Mesothelial cell of epicardium (in vitro differentiated cells): ENCODE measurements around the gene UBE4A. TPM values are rescaled to one million over a fixed set of nuclear protein-coding genes. Genes with fewer than 3 reads are reported as not detected.

ENCODE experiments used
- DNase-seq, 2 experiments: peaks; one replicate each; pipeline ENCODE4 v3.0.0; 2021; ENCODE audit warnings: low spot score in 2 of 2; ENCODE audit not compliant: unreplicated experiment in 2 of 2
- H3K27ac Mint-ChIP-seq: 2 replicates; pipeline ENCODE4 v1.8.0; 2021; ENCODE audit warnings: mixed read lengths
- H3K27me3 Mint-ChIP-seq: 2 replicates; pipeline ENCODE4 v1.8.0; 2021; ENCODE audit warnings: low read depth, mixed read lengths
- H3K36me3 Mint-ChIP-seq: 2 replicates; pipeline ENCODE4 v1.8.0; 2021; ENCODE audit warnings: mixed read lengths
- H3K4me1 Mint-ChIP-seq: 2 replicates; pipeline ENCODE4 v1.8.0; 2021; ENCODE audit warnings: mixed read lengths
- H3K4me3 Mint-ChIP-seq: 2 replicates; pipeline ENCODE4 v1.8.0; 2021; ENCODE audit warnings: mild to moderate bottlenecking, moderate library complexity, mixed read lengths
- H3K9me3 Mint-ChIP-seq: 2 replicates; pipeline ENCODE4 v1.8.0; 2021; ENCODE audit warnings: mixed read lengths
- total RNA-seq: library from RNA; stranded (reverse); gene quantifications from 3 replicates; pipeline ENCODE4 v1.2.1, GENCODE V29; 2021
- TF ChIP-seq, protein P1 (sequence below): fragments of 200-600 bp; sonication (generic); IDR thresholded peaks from one replicate; pipeline ENCODE4 v1.5.0; 2021; ENCODE audit warnings: antibody characterized with exemption; ENCODE audit not compliant: unreplicated experiment

Gene UBE4A
- total RNA-seq, 1 donor from 2014 or later, result 40.5 TPM

DNA sequence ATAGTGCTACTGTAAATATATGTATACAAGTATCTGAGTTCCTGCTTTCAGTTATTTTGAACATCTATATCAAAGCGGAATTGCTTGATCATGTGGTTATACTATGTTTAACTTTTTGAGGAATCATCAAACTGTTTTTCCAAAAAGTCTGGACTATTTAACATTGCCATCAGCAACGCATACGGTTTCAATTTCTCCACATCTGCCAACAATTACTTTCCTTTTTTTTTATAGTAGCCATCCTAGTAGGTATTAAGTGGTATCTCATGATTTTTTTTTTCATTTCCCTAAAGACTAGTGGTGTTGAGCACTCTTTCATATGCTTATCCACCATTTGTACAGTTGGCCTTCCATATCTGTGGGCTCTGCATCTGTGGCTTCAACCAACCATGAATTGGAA, 1.3 kb upstream of the UBE4A start:
- H3K9me3 Mint-ChIP-seq, result no peaks in the 10 kb centered on the region
- peaks cover 14% of the 10 kb centered on the region for H3K27me3 Mint-ChIP-seq
- TF ChIP-seq, protein P1, sequence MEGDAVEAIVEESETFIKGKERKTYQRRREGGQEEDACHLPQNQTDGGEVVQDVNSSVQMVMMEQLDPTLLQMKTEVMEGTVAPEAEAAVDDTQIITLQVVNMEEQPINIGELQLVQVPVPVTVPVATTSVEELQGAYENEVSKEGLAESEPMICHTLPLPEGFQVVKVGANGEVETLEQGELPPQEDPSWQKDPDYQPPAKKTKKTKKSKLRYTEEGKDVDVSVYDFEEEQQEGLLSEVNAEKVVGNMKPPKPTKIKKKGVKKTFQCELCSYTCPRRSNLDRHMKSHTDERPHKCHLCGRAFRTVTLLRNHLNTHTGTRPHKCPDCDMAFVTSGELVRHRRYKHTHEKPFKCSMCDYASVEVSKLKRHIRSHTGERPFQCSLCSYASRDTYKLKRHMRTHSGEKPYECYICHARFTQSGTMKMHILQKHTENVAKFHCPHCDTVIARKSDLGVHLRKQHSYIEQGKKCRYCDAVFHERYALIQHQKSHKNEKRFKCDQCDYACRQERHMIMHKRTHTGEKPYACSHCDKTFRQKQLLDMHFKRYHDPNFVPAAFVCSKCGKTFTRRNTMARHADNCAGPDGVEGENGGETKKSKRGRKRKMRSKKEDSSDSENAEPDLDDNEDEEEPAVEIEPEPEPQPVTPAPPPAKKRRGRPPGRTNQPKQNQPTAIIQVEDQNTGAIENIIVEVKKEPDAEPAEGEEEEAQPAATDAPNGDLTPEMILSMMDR, result no peak
- no peak overlapping the region for H3K27ac Mint-ChIP-seq
- peaks cover 13% of the 10 kb centered on the region for H3K4me1 Mint-ChIP-seq
- H3K4me3 Mint-ChIP-seq, result peak overlapping the region; percentile 30
- no peak for DNase-seq
- H3K36me3 Mint-ChIP-seq, result no peaks in the 10 kb centered on the region

DNA sequence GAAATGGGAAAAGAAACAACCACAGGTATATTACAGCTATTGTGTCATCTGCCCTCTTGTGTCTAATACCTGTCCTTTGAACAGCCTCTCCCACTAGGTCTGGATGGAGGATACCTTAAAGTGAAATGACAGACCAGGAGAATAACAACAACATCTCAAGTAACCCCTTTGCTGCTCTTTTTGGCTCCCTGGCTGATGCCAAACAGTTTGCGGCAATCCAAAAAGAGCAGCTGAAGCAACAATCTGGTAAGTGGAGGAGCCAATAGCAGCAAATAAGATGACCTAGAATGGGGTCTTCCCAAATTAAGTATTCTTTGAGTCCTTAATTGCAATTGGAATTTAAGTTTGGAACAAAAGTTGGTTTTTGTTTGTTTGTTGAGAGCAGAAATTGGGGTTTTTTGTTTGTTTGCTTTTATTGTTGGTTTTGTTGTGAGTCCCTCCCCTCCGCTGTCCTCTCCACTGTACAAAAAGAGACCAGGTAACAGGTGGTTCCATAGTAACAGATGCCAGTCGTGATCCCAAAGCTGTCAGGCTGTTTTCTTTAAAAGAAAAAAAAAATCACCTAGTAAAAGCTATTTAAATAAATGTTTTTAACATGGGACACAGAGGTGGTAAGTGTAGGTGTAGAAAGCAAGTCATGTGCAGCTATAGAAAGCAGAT, 5.7 kb downstream of the UBE4A start:
- DNase-seq, result no peak
- no peak overlapping the region for H3K27ac Mint-ChIP-seq
- H3K27me3 Mint-ChIP-seq, result no peaks in the 10 kb centered on the region
- TF ChIP-seq, protein P1, result no peak
- H3K4me1 Mint-ChIP-seq, result peaks cover 5% of the 10 kb centered on the region
- peaks cover 26% of the 10 kb centered on the region for H3K36me3 Mint-ChIP-seq
- H3K9me3 Mint-ChIP-seq, result no peaks in the 10 kb centered on the region
- no peak overlapping the region for H3K4me3 Mint-ChIP-seq

DNA sequence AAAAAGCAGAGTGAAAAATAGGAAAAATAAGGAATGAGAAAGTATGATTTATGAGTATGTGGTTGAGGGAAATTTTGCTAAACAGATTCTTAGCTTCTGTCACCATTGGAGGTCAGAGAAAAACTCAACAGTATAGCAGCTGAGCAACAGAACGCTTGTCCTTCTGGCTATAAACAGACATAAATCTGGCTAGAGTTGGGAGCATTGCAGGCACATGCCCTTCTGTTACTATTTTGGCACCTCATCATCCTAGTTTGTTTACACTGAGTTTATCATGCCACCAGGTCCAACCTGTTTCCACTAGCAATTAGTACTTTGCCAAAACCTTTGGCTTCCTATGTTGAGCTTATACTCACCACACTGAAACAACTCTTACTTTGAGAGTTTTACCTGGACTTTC, 6.9 kb downstream of the UBE4A start:
- Mint-ChIP-seq H3K9me3 (no peaks in the 10 kb centered on the region), H3K36me3 (peaks cover 32% of the 10 kb centered on the region), H3K27me3 (no peaks in the 10 kb centered on the region), H3K4me1 (no peaks in the 10 kb centered on the region), H3K27ac (no peak overlapping the region), H3K4me3 (no peak overlapping the region)
- TF ChIP-seq, protein P1, result no peak
- no peak for DNase-seq

DNA sequence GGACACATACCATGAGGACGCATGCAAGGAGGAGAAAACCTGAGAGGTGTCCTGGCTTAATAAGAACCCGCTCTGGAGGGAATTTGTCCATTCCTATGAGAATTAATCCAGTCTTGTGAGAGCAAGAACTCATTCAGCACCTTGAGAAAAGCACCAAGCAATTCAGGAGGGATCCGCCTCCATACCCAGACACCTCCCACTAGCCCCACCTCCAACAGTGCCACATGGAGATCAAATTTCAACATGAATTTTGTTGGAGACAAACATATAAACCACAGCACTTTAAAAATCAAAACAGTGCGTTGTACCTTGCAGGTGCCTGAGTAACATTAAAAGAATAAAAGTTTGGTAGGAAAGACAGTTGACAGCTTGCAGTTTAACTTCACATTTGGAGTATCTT, 11.4 kb downstream of the UBE4A start:
- Mint-ChIP-seq H3K36me3 (peaks cover 57% of the 10 kb centered on the region), H3K4me3 (no peak overlapping the region), H3K27me3 (no peaks in the 10 kb centered on the region), H3K27ac (no peak overlapping the region), H3K4me1 (no peaks in the 10 kb centered on the region), H3K9me3 (no peaks in the 10 kb centered on the region)
- no peak for DNase-seq
- TF ChIP-seq, protein P1, result no peak

DNA sequence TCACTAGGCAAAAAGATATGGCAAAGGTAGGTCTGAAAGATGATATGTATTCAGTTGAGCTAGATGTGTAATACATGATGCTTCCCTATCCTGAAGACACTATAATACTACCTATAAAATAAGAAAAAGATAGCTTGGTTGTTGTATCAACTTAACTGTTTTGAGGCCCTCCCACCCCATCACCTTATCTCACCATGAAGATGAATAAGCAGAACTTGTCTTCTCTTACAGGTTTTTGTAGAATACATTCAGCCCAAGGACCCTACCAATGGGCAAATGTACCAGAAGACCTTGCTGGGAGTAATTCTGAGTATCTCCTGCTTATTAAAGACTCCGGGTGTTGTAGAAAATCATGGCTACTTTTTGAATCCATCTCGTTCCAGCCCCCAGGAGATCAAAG, 13.9 kb downstream of the UBE4A start:
- H3K27me3 Mint-ChIP-seq, result no peaks in the 10 kb centered on the region
- TF ChIP-seq, protein P1, result no peak
- H3K36me3 Mint-ChIP-seq, result peaks cover 59% of the 10 kb centered on the region
- no peak for DNase-seq
- no peak overlapping the region for H3K27ac Mint-ChIP-seq
- no peak overlapping the region for H3K4me3 Mint-ChIP-seq
- no peaks in the 10 kb centered on the region for H3K4me1 Mint-ChIP-seq
- no peaks in the 10 kb centered on the region for H3K9me3 Mint-ChIP-seq

DNA sequence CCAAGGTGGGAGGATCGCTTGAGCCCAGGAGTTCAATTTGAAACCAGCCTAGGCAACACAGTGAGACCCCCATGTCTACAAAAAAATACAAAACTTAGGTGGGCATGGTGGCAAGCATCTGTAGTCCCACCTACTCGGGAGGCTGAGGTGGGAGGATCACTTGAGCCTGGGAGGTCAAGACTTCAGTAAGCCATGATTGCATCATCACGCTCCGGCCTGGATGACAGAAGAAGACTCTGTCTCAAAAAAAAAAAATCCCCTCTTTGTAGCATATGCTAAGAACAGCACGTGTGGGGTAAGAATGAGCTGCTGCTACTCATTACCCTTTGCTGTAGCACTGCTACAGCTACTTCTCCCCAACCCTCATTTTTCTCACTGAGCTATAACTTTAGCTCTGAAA, 14.5 kb downstream of the UBE4A start:
- Mint-ChIP-seq H3K27me3 (no peaks in the 10 kb centered on the region), H3K9me3 (no peaks in the 10 kb centered on the region), H3K4me1 (no peaks in the 10 kb centered on the region), H3K4me3 (no peak overlapping the region), H3K27ac (no peak overlapping the region), H3K36me3 (peaks cover 54% of the 10 kb centered on the region)
- TF ChIP-seq, protein P1, result no peak
- no peak for DNase-seq
